Uterus (tissue), 2 donors: Measurements from ENCODE around the gene QPCTL.

Experiments
- CTCF ChIP-seq, 4 experiments: fragments of 200-600 bp in 2 of 4; fragments of 450-650 bp in 2 of 4; sonication (generic) in 2 of 4; IDR thresholded peaks; one replicate each; pipeline ENCODE4 v1.5.1; 2016 to 2019; ENCODE audit warnings: antibody characterized with exemption in 4 of 4, mild to moderate bottlenecking in 2 of 4, moderate library complexity in 1 of 4
- POLR2A ChIP-seq, 2 donors: fragments of 450-650 bp; IDR thresholded peaks; one replicate each; pipeline ENCODE4 v1.6.1; 2016; ENCODE audit warnings: antibody characterized with exemption in 2 of 2, mild to moderate bottlenecking in 1 of 2, moderate library complexity in 1 of 2

GRCh38 chr19:45711851-45712698 lies 19.6 kb downstream of the QPCTL start:
- TF ChIP-seq POLR2A (IDR thresholded peaks at IDR 0.05) (no peak), CTCF (IDR thresholded peaks at IDR 0.05) (no peak)
